GM21423 (cell line): Measurements from ENCODE around the gene LAMP2.
A peak's percentile ranks its signal among the peaks of the same experiment; 100 is the strongest.
"Not testable (repeated sequence)": the region's sequence is repeated elsewhere in the genome, so short reads cannot be mapped to it uniquely, and the experiment has no call there.

Experiments
- ATAC-seq: cut with Tn5 transposase; IDR thresholded peaks from one replicate; pipeline ENCODE4 v1.9.1; 2021; ENCODE audit warnings: mild to moderate bottlenecking, moderate library complexity; ENCODE audit not compliant: unreplicated experiment

The LAMP2 gene

DNA sequence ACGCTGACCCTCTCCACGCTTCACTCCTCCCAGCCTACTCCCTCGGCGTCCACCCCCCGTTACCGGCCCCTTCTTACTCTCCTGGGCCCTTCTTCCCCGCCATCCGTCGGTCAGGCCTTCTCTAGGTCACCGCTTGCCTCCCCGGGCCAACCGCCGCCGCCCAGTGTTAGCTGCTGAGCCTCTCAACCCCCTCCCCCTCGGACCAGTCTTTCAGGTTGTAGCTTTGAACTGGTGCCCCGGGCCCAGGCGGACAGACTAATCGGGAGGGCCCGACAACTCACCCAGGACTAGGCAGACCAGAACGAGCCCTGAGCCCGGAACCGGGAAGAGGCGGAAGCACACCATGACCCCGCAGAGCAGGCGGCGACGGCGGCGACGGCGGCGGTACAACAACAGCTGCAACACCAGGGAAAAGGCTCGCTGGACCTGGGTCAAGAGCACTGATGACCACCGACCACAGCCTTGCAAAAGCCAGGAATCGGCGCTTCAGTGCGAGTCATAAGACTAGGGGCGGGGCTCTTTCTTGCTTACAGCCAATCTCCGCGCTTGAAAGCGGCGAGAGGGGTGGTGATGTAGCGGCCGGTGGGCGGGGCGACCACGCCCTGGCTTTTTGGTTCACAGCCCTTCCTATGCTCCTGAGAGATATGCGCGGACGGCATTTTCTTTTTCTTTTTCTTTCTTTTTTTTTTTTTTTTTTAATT, at the start of gene LAMP2:
Gene LAMP2, minus strand, starts transcription at position 472 of the 701 bp plus-strand sequence. Its CDS starts 127 bp downstream, at position 345.
- peak; percentile 97 for ATAC-seq

DNA sequence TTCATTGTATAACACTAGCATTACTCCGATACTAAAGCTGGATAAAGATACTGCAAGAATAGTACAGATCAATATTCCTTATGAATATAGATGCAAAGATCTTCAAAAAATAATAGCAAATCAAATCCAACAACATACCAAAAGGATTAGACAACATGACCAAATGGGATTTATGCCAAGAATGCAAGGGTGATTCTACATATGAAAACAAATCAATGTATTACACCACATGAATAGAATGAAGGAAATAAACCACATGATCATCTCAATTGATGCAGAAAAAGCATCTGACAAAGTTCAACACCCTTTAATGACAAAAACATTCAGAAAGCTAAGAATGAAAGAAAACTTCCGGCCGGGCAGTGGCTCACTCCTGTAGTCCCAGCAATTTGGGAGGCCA, 48.8 kb upstream of the LAMP2 start:
- no peak for ATAC-seq

DNA sequence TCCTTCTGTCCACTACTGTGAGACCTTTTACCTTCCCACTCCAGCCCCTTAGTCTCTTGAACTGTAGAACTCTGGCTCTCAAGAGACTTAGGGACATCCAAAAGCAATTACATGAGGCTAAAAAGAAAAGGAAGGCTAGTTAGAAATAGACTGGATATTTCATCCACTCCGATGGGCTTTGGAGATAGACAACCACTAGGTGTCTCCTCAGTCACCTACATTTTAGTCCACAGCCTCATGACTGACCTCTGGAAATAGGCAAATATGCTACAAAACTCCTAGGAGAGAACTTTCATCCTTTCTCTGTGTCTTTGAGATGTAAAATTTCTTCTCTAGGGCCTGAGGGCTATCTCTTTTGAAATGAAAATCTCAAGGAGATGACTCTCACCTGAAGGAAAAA, 45.1 kb upstream of the LAMP2 start:
- ATAC-seq: no peak

DNA sequence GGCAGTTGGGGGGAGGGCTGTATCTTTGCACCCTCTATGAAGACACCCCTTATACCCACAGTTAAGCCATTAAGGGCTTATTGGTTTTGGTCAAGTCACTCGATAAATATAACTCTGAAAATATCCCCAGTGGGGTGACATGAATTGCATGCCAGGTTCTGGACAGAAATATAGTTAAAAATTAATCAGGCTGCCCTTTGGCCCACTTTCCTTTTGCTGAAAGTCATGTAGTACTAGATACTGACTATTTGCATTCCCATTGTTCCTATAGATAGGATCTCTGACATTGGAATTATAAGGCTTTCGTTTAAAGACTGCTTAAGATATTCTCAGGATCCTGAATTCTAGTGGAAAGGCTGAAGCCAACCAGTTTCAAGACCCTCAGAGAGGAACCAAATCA, 43.5 kb upstream of the LAMP2 start:
- ATAC-seq: no peak

DNA sequence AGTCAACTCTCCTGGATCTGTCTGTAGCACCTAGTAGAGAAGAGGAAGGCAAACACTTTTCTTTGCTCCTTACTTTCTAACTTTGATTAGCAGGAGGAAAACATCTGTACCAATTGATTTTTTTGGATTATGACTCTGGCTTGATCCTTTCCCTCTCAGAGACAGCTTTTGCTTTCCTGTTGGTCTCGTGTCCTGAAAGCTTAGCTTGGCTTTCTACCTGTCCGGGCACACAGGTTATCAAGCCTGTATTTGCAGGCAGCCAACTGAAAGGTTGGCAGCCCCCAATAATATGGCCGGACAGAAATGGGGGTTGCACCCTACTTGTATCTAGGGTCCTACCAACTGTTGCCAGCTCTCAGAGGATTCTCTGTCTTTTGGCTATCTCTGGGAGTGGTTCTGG, 43.1 kb upstream of the LAMP2 start:
- no peak for ATAC-seq

DNA sequence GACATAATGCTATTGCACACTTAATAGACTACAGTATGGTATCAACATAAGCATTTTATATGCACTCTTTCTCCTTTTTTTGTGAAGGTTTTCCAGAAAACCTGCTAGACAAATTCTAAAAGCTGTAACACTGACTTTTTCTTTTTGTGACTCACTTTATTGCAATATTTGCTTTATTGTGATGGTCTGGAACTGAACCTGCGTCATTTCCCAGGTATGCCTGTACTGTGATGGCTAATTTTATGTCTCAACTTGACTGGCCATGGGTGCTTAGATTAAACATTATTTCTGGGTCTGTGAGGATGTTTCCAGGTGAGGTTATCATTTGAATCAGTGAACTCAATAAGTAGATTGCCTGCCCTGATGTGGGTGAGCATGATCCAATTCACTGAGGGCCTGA, 35.5 kb upstream of the LAMP2 start:
- no peak for ATAC-seq

DNA sequence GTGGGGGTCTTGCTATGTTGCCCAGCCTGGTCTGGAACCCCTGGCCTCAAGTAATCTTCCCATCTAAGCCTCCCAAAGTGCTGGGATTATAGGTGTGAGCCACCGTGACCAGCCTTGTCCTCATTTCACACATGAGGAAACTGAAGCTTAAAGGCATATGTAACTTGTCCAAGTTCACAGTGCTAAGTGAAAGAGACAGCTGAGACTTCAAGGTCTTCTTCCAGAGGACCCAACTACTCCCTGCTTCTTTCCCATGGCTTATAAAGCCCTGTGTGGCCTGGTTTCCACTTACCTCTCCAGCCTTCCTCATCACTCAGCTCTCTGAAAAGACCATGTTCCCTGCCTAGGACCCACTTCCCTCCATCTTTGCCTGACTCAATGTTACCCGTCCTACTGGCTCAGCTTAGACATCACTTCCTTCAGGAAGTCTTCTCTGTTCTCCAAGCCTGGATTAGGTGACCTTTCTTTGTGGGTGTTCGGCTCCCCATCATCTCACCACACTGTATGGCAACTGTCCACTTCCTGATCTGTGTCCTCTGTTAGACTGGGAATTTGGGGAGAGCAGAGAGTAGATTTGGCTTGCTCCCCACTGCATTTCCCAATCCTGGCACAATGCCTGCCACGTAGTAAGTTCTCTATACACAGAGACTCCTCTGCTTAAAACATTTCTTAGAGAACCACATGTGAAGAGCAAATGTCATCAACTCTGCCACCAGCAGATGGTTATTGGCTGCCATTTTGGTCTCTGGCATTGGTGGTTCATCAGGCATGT, 30.4 kb upstream of the LAMP2 start:
- ATAC-seq: no peak

DNA sequence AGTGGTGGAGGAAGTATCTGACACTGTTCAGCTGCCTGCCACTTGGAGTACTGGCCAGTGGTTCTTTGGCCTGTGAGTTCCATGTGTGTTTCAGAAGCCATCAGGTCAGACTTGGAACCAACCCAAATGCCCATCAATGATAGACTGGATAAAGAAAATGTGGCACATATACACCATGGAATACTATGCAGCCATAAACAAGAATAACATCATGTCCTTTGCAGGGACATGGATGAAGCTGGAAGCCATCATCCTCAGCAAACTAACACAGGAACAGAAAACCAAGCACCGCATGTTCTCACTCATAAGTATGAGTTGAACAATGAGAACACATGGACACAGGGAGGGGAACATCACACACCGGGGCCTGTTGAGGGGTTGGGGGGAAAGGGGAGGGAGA, 21.0 kb upstream of the LAMP2 start:
- not testable (repeated sequence) for ATAC-seq

DNA sequence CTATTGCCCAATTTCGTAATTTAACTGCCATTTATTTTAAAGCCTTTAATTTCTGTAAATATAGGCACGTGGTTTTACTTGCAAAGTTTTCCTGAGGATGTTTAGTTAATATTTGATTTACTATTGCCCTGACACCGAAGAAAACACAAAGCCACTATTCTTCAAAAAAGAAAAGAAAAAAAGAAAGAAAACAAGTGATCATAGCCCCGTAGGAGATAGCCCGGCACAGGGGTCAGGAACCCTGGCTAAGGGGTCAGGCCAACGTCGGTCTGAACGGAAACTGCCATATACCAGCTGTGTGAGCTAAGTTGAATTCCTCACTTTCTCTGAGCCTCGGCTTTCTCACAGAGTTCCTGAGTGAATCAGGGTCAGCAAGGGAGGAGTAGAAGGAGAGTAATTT, 17.7 kb upstream of the LAMP2 start:
- no peak for ATAC-seq

DNA sequence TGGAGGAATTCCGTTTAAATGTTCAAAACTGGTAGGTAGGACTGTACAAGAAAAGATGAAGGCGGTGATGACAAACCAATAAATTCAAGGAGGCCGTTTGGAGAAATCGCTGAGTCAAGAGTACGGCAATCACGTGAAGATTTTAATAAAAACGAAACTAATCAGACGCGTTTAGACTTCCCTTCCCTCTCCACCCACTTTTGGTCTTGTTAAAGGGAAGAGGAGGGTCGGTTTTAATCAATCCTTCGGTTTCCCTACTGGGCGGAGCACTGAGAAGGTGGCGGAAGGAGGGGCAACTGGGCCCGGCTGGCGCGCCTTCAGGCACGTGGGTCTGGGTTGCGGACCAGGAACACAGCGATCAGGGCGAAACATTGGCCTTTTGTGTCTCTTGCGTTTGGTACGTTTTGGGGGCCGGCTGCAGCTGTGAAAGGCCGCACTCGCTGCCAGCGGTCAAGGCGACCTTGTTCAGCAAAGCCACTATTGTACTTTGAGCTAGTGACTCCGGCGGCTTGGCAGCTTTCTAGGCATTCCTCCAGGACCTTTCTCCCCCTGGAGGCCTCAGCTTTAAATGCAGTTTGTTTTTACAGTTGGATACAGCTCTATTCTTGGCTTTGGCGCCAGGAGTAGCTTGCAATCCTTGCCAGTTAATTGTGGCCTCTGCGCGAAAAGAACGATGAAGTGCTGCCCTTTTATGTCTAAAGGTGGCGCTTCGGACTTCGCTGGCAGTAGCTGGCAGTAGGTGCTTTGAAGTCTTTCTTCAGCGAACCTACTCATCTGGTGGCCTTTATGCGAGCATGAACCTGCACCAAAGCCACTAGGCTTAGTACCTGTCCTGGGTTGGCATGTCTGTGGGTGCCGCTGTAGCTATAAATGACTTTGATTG, 16.8 kb upstream of the LAMP2 start:
- peak; percentile 81 for ATAC-seq

DNA sequence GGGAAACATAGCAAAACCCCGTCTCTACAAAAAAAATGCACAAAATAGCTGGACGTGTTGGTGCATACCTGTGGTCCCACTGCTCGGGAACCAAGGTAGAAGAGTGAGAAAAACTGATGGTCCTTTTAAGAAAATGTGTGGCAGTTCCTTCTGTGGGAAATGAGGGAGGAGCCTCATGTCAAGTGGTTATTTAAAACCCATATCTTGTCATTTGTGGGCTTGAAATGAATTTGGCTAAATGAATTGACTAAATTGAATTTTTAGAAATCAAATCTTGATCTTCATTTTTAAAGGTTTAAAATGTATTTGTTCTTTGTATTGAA, 16.2 kb upstream of the LAMP2 start:
- peak; percentile 4 for ATAC-seq

DNA sequence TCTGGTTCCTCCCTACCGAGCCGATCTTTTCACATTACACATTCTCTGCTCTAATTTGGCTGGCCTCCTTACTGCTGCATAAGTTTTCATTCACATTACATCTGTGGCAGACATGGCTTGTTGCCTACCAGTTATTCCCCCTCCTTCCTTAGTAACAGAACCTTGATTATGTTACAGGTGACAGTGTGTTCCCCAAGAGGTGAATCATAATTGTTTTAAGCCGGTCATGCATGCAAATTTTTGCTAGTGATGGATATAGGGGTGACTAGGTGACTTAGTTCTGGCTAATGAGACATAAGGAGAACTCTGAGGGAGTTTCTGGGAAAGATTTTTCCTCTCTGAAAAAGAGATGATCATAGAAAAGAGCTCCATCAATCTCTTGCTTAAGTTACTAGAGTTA, 8.4 kb upstream of the LAMP2 start:
- ATAC-seq: no peak

DNA sequence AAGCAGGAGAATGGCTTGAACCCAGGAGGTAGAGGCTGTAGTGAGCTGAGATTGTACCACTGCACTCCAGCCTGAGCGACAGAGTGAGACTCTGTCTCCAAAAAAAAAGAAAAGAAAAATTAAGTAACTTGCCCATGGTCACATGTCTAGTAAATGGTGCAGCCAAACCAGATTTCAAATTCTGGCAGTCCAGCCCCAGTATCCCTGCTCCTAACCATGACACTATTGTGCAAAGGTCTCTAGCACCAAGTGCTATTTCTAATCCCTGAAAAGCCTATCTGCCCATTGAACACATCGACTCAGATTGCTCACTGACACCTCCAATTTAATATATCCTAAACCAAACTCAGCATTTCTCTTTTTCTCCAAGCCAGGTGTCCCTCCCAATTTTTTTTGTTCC, 7.6 kb upstream of the LAMP2 start:
- ATAC-seq: no peak

DNA sequence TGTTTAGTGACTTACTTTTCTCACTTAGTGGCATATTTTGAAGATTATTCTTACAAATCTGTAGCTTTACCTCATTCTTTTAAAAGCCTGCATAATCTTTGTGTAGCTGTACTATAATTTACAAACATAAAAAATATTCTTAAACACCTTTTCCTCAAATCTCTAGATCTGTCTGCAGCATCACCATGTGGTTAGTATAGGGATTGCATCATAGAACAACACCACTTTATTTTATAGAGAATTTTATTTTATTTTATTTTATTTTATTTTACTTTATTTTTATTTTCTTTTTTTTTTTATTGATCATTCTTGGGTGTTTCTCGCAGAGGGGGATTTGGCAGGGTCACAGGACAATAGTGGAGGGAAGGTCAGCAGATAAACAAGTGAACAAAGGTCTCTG, 6.4 kb upstream of the LAMP2 start:
- not testable (repeated sequence) for ATAC-seq

DNA sequence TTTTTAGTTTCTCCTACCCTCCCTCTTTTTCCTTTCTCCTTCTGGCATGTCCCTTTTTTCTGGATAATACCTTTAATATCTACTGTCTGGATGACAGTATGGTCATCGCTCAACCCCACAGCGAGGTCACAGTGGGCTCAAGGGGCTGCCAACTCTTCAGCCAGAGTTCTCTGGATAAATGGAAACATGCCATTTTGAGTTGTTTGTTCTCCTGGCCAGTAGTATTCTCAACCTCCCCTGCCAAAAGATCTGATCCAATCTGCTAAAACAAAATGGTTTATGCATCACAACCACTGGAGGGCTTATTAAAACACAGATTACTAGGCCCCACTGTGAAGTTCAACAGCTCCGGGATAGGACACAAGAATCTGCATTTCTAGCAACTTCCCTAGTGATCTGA, 5.0 kb upstream of the LAMP2 start:
- no peak for ATAC-seq

DNA sequence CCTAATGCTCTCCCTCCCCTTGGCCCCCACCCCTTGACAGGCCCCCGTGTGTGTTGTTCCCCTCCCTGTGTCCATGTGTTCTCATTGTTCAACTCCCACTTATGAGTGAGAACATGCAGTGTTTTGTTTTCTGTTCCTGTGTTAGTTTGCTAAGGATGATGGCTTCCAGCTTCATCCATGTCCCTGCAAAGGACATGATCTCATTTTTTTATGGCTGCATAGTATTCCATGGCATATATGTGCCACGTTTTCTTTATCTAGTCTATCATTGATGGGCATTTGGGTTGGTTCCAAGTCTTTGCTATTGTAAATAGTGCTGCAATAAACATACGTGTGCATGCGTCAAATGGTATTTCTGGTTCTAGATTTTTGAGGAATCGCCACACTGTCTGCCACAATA, 561 bp upstream of the LAMP2 start:
- peak; percentile 6 for ATAC-seq

DNA sequence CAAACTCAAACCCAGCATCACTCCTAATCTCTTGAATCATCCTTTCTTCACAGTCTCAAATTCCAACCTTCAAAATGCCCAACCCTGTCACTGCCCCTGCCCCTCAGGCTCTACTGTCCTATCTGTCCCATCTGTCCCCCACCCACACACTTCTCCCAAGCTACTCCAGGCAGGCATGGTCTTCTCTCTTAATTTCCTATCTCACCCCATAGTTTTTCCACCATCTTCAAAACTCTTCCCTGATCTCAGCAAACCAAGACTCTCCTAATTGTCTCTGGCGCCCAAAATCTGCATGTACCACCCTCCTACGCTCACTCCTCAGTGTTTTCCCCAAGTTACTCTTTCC, 644 bp downstream of the LAMP2 start:
- ATAC-seq: no peak

DNA sequence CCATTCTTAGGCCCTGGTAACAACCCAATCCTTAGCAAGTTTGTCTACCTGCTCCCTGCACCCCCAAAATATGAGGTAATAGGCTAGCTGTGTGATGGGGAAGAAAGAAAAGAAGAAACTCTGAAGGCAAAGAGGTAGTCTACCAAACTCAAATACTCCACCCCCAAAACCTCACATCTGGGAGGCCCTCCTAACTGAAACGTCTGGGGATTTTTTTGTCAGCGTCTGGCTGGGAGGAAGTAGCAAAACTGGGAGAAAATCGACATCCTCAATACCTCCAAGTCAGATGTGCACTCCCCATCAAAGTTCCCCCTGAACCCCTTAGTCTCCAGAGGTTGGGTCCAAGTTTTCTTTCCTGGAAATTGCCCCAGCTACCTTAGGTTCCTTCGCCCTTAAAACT, 1.0 kb downstream of the LAMP2 start:
- no peak for ATAC-seq

DNA sequence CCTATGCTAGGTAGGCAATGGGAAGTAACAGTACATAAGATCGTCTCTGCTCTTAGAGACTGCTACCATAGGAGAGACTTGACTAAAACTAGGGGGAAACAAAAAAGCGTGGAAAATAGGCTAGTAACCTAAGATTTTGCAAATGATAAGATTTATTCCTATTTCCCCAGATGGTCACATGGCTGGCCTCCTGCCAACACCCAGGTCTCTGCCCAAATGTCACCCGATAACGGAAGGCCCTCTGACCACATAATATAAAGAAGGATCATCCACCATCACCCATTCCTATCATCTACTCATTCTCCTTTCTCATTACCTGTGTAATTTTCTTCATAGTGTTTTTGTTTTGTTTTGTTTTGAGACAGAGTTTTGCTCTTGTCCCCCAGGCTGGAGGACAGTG, 4.7 kb downstream of the LAMP2 start:
- no peak for ATAC-seq

DNA sequence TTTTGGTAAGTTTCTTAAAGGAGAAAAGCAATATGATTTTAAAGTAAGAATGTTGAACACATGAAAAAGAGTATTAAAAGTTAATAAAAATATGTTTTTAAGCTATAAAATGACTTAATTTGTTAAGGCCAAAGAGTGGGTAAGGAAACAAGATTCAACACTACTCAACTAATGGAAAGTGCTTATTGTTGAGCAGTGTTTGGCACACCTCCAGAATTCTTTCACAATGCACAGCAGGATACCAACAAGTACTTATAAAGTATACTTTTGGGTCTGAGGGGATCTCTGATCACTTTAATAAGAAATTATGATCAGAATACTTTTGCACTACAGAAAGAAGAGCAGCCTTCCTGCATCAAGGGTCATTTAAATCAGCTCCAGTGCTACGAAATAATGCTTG, 5.9 kb downstream of the LAMP2 start:
- no peak for ATAC-seq

DNA sequence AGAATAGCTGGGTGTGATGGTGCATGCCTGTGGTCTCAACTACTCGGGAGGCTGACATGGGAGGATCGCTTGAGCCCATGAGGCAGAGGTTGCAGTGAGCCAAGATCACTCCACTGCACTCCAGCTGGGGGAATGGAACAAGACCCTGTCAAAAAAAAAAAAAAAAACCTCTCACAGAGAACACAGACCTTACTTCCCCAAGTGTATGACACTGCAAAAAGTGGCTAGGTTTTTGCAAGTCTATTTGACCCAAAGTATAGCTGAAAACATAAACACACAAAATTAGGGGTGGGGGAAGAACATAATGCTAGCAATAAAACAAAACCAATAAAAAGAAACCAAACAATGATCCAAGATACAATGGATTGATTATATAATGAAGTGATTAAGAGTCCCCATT, 6.7 kb downstream of the LAMP2 start:
- ATAC-seq: no peak

DNA sequence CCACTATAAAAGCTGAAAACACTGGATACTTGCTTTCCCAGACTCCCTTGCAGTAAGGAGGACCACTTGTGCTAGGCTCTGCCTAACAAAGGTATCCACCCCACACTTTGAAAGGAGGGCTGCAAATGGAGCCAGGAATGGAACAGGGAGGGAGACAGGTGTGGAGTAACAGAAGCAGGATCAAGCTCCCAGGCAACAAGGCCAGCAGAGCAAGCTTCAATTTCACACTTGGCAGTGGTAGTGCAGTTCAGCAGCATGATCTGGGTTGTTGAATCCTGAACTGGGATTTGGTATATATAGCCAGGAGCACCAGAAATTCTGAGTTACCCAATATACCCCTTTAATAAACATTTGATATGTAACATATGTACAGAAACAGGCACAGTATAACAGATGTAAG, 9.8 kb downstream of the LAMP2 start:
- no peak for ATAC-seq
